K562 (cell line): ENCODE results near the gene HSPH1. TPM values are rescaled to one million over a fixed set of nuclear protein-coding genes. Genes with fewer than 3 reads are reported as not detected.

Source experiments
- ATAC-seq: fragments of 200-7000 bp; cut with Tn5 transposase; 3 replicates; pipeline ENCODE4 v1.9.1; 2020; ENCODE audit warnings: moderate library complexity
- BruUV-seq: library from RNA; stranded (reverse); fragments of 400-500 nt; replicated peaks from 2 replicates; lab custom pipeline; 2021; lab: Mats Ljungman, UMichigan
- CTCF ChIA-PET: fragments of 300-600 bp; formaldehyde crosslinking; extraction: SDS; loops from one replicate; lab custom pipeline; 2021; ENCODE audit warnings: low intra/inter-chr PET ratio; lab: Yijun Ruan, JAX
- POLR2A ChIA-PET: fragments of 300-600, 350-650 bp; sonication (Branson Sonifier 250); formaldehyde crosslinking; extraction: SDS; loops from one replicate; lab custom pipeline; 2021; ENCODE audit warnings: antibody characterized with exemption, inconsistent platforms; lab: Yijun Ruan, JAX
- DNase-seq, 4 experiments: peaks; one replicate each; pipeline versions ENCODE4 v3.0.0 to v3.0.0-alpha.2; 2011 to 2018; ENCODE audit warnings: low spot score in 3 of 4, mixed read lengths in 3 of 4; ENCODE audit errors: extremely low read depth in 1 of 4
- FAIRE-seq: peaks from 2 replicates; lab custom pipeline; 2011; peaks lifted over from hg19 to GRCh38; lab: Jason Lieb, UNC
- H2AFZ ChIP-seq: 2 replicates; pipeline ENCODE4 v1.6.0; 2011; ENCODE audit warnings: low read depth, low read length, control low read depth, inconsistent platforms
- H3K27ac ChIP-seq: fragments of 200-600 bp; 3 replicates; pipeline ENCODE4 v1.8.0; 2011; ENCODE audit warnings: low read depth, mild to moderate bottlenecking, control low read depth, inconsistent platforms, low read length, moderate library complexity, mixed read lengths; ENCODE audit errors: extremely low read depth
- H3K27me3 ChIP-seq, 2 experiments: fragments of 300-600 bp in 1 of 2; 2 replicates in 1 of 2; 3 replicates in 1 of 2; pipeline versions ENCODE4 v1.6.0 to v1.8.0; 2011; ENCODE audit warnings: inconsistent platforms in 2 of 2, low read length in 2 of 2, mild to moderate bottlenecking in 1 of 2, mixed read lengths in 1 of 2, moderate library complexity in 1 of 2; ENCODE audit not compliant: control insufficient read depth in 2 of 2, insufficient read depth in 2 of 2
- H3K36me3 ChIP-seq: fragments of 300-600 bp; 3 replicates; pipeline ENCODE4 v1.8.0; 2011; ENCODE audit warnings: mild to moderate bottlenecking, low read length, inconsistent platforms; ENCODE audit not compliant: control insufficient read depth, insufficient read depth
- H3K4me1 ChIP-seq, 2 experiments: fragments of 200-600 bp in 1 of 2; replicated peaks in 1 of 2; 2 replicates in 1 of 2; 3 replicates in 1 of 2; pipeline versions ENCODE4 v1.5.1 to v1.8.0; 2011; ENCODE audit warnings: inconsistent platforms in 2 of 2, low read length in 2 of 2, mild to moderate bottlenecking in 1 of 2, mixed read lengths in 1 of 2, moderate library complexity in 1 of 2; ENCODE audit not compliant: control insufficient read depth in 2 of 2, insufficient read depth in 2 of 2
- H3K4me2 ChIP-seq: 2 replicates; pipeline ENCODE4 v1.6.1; 2011; ENCODE audit warnings: low read length, control low read depth, inconsistent platforms, mixed read lengths; ENCODE audit not compliant: insufficient read depth
- H3K4me3 ChIP-seq: fragments of 200-600 bp; sonication (generic), shearing (Covaris generic); 2 replicates; pipeline ENCODE4 v1.5.1; 2016; ENCODE audit warnings: control low read depth, inconsistent platforms
- H3K79me2 ChIP-seq: fragments of 200-600 bp; 3 replicates; pipeline ENCODE4 v1.8.0; 2011; ENCODE audit warnings: low read length, inconsistent platforms; ENCODE audit not compliant: control insufficient read depth, insufficient read depth
- H3K9ac ChIP-seq, 2 experiments: 2 replicates each; pipeline versions ENCODE4 v1.6.0 to v1.6.1; 2011; ENCODE audit warnings: low read depth in 2 of 2, low read length in 2 of 2, control low read depth in 1 of 2, inconsistent platforms in 1 of 2, mild to moderate bottlenecking in 1 of 2, mixed read lengths in 1 of 2; ENCODE audit not compliant: insufficient read depth in 1 of 2
- H3K9me1 ChIP-seq: one replicate; pipeline ENCODE4 v1.6.0; 2011; ENCODE audit warnings: inconsistent platforms, mild to moderate bottlenecking, low read length, moderate library complexity; ENCODE audit not compliant: control insufficient read depth, insufficient read depth
- H3K9me3 ChIP-seq: replicated peaks from 2 replicates; pipeline ENCODE4 v1.5.1; 2011; ENCODE audit warnings: low read depth, low read length, inconsistent platforms; ENCODE audit not compliant: control insufficient read depth, insufficient read depth
- H4K20me1 ChIP-seq: replicated peaks from 2 replicates; pipeline ENCODE4 v1.6.1; 2011; ENCODE audit warnings: low read length, inconsistent platforms, mixed read lengths; ENCODE audit not compliant: control insufficient read depth, insufficient read depth
- CBX3 ChIP-seq, 2 experiments: IDR thresholded peaks; 1 replicate in 1 of 2; 2 replicates in 1 of 2; pipeline ENCODE4 v1.6.1; 2012; ENCODE audit warnings: inconsistent platforms in 2 of 2, low read length in 2 of 2, borderline replicate concordance in 1 of 2, control low read depth in 1 of 2
- HMBOX1 ChIP-seq: sonication (generic); IDR thresholded peaks from 2 replicates; pipeline ENCODE4 v1.6.1; 2016
- ILF3 ChIP-seq: fragments of 450-650 bp; IDR thresholded peaks from 2 replicates; pipeline ENCODE4 v1.6.1; 2018; ENCODE audit warnings: antibody characterized with exemption, mild to moderate bottlenecking, moderate library complexity, borderline replicate concordance
- NRF1 ChIP-seq, 2 experiments: fragments of 450-650 bp; IDR thresholded peaks in 1 of 2; conservative IDR thresholded peaks in 1 of 2; 2 replicates each; pipeline ENCODE4 v1.6.1; 2014; ENCODE audit warnings: mild to moderate bottlenecking in 2 of 2
- SRSF9 ChIP-seq: fragments of 200-400 bp; formaldehyde crosslinking; IDR thresholded peaks from 2 replicates; pipeline ENCODE4 v1.6.1; 2017; ENCODE audit warnings: low read depth, low read length, borderline replicate concordance
- TFAM ChIP-seq: fragments of 250-450 bp; sonication (Bioruptor Pico); conservative IDR thresholded peaks from 2 replicates; pipeline ENCODE4 v1.5.0; 2021; ENCODE audit warnings: mild to moderate bottlenecking, moderate library complexity
- ZFX ChIP-seq: sonication (generic); formaldehyde crosslinking; IDR thresholded peaks from 2 replicates; pipeline ENCODE4 v1.8.0; 2022; ENCODE audit warnings: mild to moderate bottlenecking, missing genetic modification reagents, moderate library complexity
- ZKSCAN1 ChIP-seq: fragments of 150-350 bp; IDR thresholded peaks from 2 replicates; pipeline ENCODE4 v1.6.1; 2016; ENCODE audit warnings: low read depth, low read length
- WGBS: fragments of 100-300 bp; shearing (Covaris generic); methylation state at CpG from one replicate; pipeline ENCODE4 v1.1.6; 2016; ENCODE audit warnings: low coverage, mixed read lengths; ENCODE audit not compliant: insufficient coverage; ENCODE audit errors: missing lambda C conversion rate; 5-methylcytosine and 5-hydroxymethylcytosine counted together
- in situ Hi-C: fragments of 300-500 bp; cut with MboI; formaldehyde crosslinking; loops from 4 replicates; pipeline ENCODE4 v1.15.0; 2018; ENCODE audit warnings: inconsistent platforms, mixed read lengths
- intact Hi-C: fragments of 100-400 bp; cut with micrococcal nuclease; formaldehyde crosslinking; loops from 2 replicates; pipeline ENCODE4 v1.14.2; 2022
- polyA plus RNA-seq, 8 experiments: library from polyadenylated mRNA; depleted of rRNA in 4 of 8; stranded (reverse) in 5 of 8; unstranded in 3 of 8; fragments of >200 nt; fragmentation: Nextera tagmentation in 2 of 8; fragmentation: Illumina TruSeq in 1 of 8; extraction: Ambion mirVana in 2 of 8; extraction: Trizol in 1 of 8; gene quantifications; 2 replicates each; pipeline versions ENCODE4 v1.2.1 to v1.2.3, GENCODE V29; 2011 to 2014; ENCODE audit warnings: inconsistent platforms in 1 of 8, missing spikeins in 1 of 8
- total RNA-seq, 7 experiments: library from RNA; depleted of rRNA in 6 of 7; stranded (reverse); fragments of >200 nt in 6 of 7; fragmentation: Illumina TruSeq in 2 of 7; extraction: Trizol in 2 of 7; gene quantifications; 2 replicates each; pipeline versions ENCODE4 v1.2.1 to v1.2.3, GENCODE V29; 2011 to 2021; ENCODE audit warnings: low replicate concordance in 1 of 7

HSPH1 gene
- total and polyA plus RNA-seq, 9 of the 15 experiments (the other 6 are each of a cell fraction or from before 2014, with no cell fraction given) = 34.6 to 104 (median 64.7) TPM

GRCh38 chr13:31145417-31145816 lies 16.3 kb downstream of the HSPH1 start:
- no peaks in the 10 kb centered on the region for H3K4me1 ChIP-seq
- no peak overlapping the region for H3K4me2 ChIP-seq
- no peaks in the 10 kb centered on the region for H3K9me3 ChIP-seq
- DNase-seq (no peak), FAIRE-seq (no peak), ATAC-seq (no peak)
- H3K9me1 ChIP-seq = no peaks in the 10 kb centered on the region
- no peaks in the 10 kb centered on the region for H4K20me1 ChIP-seq
- H3K27me3 ChIP-seq = no peaks in the 10 kb centered on the region
- H3K4me3 ChIP-seq = no peak overlapping the region
- POLR2A ChIA-PET = no interaction called here
- no peak overlapping the region for H2AFZ ChIP-seq
- no TSS peak for BruUV-seq
- no peak overlapping the region for H3K9ac ChIP-seq
- CTCF ChIA-PET = no interaction called here
- 100% methylated on average over 4 of the region's 4 CpGs for WGBS
- TF ChIP-seq SRSF9 = no peak
- no peak for TF ChIP-seq TFAM
- no peak for TF ChIP-seq ZFX
- no peak overlapping the region for H3K27ac ChIP-seq
- H3K36me3 ChIP-seq = peaks cover 98% of the 10 kb centered on the region
- in situ Hi-C loops = no loop called here
- no peaks in the 10 kb centered on the region; the same call in 2 of the 3 replicates for H3K79me2 ChIP-seq
- intact Hi-C loops = no loop called here

- CTCF ChIA-PET = no interaction called here
- no peak overlapping the region for H3K4me3 ChIP-seq
- peaks cover 81% of the 10 kb centered on the region for H3K36me3 ChIP-seq
- H2AFZ ChIP-seq = no peak overlapping the region
- no peak overlapping the region for H3K9ac ChIP-seq
- ATAC-seq (no peak), FAIRE-seq (no peak), DNase-seq (no peak)
- BruUV-seq = no TSS peak
- WGBS = 93% methylated on average over 3 of the region's 3 CpGs
- intact Hi-C loops = no loop called here
- H3K4me2 ChIP-seq = no peak overlapping the region
- no peaks in the 10 kb centered on the region; the same call in 2 of the 3 replicates for H3K79me2 ChIP-seq
- no peaks in the 10 kb centered on the region for H3K4me1 ChIP-seq
- no peaks in the 10 kb centered on the region for H3K9me1 ChIP-seq
- H3K9me3 ChIP-seq = no peaks in the 10 kb centered on the region
- H3K27ac ChIP-seq = no peak overlapping the region
- in situ Hi-C loops = no loop called here
- POLR2A ChIA-PET = interaction anchor here (1.4 kb wide), 1 partner anchor 10 kb away, joined by 4 read pairs; no protein-coding TSS in a partner anchor
- H4K20me1 ChIP-seq = no peaks in the 10 kb centered on the region
- no peaks in the 10 kb centered on the region for H3K27me3 ChIP-seq
- TF ChIP-seq CBX3 (IDR thresholded peaks at IDR 0.05; ENCODE audit: borderline replicate concordance in 1 of 2, low read length in 2 of 2) (no peak), HMBOX1 (no peak), NRF1 (conservative IDR thresholded peaks at IDR 0.05 in 1 of 2, IDR thresholded peaks at IDR 0.05 in 1 of 2) (no peak), ZKSCAN1 (no peak), ILF3 (no peak)
Measured at GRCh38 chr13:31138515-31138914, 23.2 kb downstream of the HSPH1 start.
